Coronary artery (tissue), 2 donors: ENCODE results near the gene P4HTM.

ENCODE experiments used
- DNase-seq: peaks from one replicate; pipeline ENCODE4 v3.0.0-alpha.2; 2017; ENCODE audit warnings: low spot score
- H3K27ac ChIP-seq, 2 donors: fragments of 200-600 bp; sonication (generic); one replicate each; pipeline ENCODE4 v1.5.1; 2016 to 2019
- H3K4me3 ChIP-seq: fragments of 200-600 bp; sonication (generic); 2 replicates; pipeline ENCODE4 v1.5.1; 2016; ENCODE audit warnings: mild to moderate bottlenecking, moderate library complexity
- TF ChIP-seq, protein P1 (sequence below): fragments of 200-600 bp; sonication (generic); IDR thresholded peaks from one replicate; pipeline ENCODE4 v1.5.1; 2019; ENCODE audit warnings: antibody characterized with exemption

P4HTM gene

DNA sequence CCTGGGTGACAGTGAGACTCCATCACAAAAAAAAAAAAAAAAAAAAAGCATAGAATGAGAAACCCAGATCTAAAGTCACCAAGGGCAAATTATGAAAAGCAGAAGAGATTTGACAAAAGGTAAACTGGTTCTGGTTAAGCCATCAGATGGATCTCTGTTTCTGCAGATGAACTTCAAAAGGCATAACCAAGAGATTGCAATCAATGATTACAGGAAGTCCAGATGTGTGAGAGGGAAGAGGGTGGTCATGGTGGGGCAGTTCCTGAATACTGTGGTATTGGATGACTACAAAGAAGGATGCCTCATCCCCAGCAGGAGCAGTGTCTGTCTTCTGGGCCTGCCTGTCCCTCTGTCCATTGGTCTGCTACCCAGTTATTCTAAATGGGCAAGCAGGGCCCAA is 3.8 kb downstream of the P4HTM start:
- Histone ChIP-seq H3K4me3 (no peak overlapping the region), H3K27ac (no peak overlapping the region)
- no peak for DNase-seq
- TF ChIP-seq, protein P1, sequence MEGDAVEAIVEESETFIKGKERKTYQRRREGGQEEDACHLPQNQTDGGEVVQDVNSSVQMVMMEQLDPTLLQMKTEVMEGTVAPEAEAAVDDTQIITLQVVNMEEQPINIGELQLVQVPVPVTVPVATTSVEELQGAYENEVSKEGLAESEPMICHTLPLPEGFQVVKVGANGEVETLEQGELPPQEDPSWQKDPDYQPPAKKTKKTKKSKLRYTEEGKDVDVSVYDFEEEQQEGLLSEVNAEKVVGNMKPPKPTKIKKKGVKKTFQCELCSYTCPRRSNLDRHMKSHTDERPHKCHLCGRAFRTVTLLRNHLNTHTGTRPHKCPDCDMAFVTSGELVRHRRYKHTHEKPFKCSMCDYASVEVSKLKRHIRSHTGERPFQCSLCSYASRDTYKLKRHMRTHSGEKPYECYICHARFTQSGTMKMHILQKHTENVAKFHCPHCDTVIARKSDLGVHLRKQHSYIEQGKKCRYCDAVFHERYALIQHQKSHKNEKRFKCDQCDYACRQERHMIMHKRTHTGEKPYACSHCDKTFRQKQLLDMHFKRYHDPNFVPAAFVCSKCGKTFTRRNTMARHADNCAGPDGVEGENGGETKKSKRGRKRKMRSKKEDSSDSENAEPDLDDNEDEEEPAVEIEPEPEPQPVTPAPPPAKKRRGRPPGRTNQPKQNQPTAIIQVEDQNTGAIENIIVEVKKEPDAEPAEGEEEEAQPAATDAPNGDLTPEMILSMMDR: no peak

DNA sequence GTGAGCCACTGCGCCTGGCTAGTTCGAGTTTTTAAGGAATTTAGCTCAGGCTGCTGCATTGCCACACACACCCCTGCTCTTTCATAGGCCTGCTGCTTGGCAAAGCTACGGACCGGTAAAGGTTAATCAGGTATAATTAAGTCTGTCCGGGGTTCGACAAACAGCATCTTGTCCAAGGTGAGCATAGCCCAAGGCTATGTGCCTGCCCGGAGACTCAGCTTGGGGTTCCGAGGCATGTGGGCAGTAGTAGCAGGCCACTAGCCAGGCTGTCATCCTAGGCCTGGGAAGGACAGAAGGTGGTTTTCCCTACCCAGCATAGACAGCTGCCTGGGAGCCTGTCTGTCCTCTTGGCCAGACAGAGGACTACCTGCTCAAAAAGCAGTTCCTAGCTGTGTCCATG is 6.6 kb downstream of the P4HTM start:
- H3K27ac ChIP-seq: no peak overlapping the region
- no peak overlapping the region for H3K4me3 ChIP-seq
- TF ChIP-seq, protein P1: no peak
- DNase-seq: no peak

DNA sequence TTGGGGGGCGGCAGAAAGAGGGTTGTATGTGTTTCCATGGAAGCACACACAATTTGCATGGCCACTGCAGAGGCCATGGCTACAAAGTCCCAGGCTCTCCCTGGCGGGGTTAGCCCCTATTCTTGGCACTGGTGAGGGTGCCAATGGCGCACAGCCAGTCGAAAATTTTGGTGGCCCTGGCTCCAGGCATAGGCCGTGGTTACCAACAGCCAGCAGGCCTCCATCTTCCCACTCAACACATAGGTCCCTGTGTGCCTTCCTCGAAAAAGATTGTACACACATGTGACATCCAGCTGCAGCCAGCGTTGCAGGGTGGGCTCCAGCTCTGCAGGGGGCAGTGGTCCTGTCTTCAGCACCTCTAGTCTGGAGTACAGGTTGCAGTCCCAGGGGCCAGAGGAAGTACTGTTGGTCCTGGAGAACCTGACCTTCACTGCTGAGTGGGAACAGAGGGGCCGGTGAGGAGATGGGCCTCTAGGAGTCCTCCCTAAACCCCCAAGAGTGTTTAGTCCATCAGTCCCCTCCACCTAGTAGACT is 7.1 kb downstream of the P4HTM start:
- Histone ChIP-seq H3K27ac (no peak overlapping the region), H3K4me3 (no peak overlapping the region)
- TF ChIP-seq, protein P1: no peak
- DNase-seq: no peak

GRCh38 chr3:48997714-48998637 is 7.9 kb downstream of the P4HTM start:
- no peak for DNase-seq
- no peak overlapping the region for H3K4me3 ChIP-seq
- no peak overlapping the region for H3K27ac ChIP-seq
- TF ChIP-seq, protein P1: no peak

DNA sequence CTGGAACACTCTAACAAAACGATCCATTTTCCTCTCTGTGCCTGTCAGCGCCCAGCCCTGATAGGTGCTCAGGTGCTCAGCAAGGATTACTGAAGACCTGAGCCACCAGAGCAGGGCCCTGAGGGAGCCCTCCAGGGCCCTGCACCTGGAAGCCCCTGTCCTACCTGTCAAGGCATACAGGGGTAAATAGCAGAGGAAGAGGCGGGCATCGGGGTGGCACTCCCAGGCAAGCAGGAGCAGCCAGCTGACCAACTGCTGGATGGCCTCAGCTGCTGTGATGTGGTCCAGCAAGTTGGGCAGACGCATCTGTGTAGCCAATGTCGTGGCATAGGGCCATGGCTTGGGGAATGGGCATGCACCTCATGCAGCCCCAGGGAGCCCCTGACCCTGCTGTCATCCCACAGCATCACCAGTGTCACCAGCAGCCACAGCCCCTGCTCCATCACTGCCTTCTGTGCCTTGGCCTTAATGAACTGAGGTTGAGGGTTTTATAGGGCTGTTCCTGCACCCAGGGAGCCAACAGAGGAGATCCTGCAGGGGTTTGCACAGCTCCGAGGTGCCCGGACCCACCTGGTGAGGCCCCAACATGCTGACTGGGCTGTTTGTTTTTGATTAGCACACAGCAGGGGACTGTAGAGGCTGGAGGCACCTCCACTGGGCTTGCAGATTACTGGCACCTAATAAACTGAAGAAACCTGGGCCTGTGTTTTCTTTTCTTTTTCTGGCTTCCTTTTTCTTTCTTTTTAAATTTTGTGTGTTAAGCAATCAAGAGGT is 9.2 kb downstream of the P4HTM start:
- DNase-seq: no peak
- H3K27ac ChIP-seq: no peak overlapping the region
- TF ChIP-seq, protein P1: no peak
- no peak overlapping the region for H3K4me3 ChIP-seq

GRCh38 chr3:49001155-49001554 is 11.1 kb downstream of the P4HTM start:
- no peak overlapping the region for H3K4me3 ChIP-seq
- TF ChIP-seq, protein P1: no peak
- H3K27ac ChIP-seq: no peak overlapping the region
- DNase-seq: no peak
